ENCODE results near the gene CPXM1.

DNA sequence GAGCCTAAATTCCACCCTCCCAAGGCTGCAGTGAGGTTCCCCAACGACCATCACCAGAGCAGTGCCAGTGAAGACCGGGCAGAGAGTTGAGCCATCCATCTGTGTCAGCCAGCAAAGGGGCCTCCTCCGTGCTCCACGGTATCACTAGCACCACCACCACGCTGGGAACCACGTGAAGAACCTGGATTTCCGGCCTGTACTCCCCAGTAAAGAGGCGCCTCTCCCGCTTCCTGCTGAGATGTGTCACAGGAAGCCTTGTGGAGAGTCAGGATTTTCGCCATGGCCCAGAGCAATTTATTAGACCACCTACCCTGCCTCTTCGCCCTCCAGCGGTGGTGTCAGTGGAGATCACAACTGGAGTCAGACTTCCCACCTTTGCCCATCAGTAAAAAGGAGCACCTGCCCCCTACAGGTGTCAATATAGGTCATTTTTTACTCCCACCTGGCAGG lies 28.8 kb downstream of the CPXM1 start:
- TF ChIP-seq POLR2A (IDR thresholded peaks at IDR 0.05) (no peak), EP300 (IDR thresholded peaks at IDR 0.05) (no peak)
- TF ChIP-seq, protein P1, sequence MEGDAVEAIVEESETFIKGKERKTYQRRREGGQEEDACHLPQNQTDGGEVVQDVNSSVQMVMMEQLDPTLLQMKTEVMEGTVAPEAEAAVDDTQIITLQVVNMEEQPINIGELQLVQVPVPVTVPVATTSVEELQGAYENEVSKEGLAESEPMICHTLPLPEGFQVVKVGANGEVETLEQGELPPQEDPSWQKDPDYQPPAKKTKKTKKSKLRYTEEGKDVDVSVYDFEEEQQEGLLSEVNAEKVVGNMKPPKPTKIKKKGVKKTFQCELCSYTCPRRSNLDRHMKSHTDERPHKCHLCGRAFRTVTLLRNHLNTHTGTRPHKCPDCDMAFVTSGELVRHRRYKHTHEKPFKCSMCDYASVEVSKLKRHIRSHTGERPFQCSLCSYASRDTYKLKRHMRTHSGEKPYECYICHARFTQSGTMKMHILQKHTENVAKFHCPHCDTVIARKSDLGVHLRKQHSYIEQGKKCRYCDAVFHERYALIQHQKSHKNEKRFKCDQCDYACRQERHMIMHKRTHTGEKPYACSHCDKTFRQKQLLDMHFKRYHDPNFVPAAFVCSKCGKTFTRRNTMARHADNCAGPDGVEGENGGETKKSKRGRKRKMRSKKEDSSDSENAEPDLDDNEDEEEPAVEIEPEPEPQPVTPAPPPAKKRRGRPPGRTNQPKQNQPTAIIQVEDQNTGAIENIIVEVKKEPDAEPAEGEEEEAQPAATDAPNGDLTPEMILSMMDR (IDR thresholded peaks at IDR 0.05): no peak
